ENCODE measurements around the gene MAGOH.
"Not testable (repeated sequence)": the region's sequence is repeated elsewhere in the genome, so short reads cannot be mapped to it uniquely, and the experiment has no call there.

The MAGOH gene

GRCh38 chr1:53219711-53220110, 18.6 kb downstream of the MAGOH start:
- DNase-seq: no peak

- DNase-seq: no peak
Measured at GRCh38 chr1:53218201-53218600, 20.1 kb downstream of the MAGOH start.

GRCh38 chr1:53214376-53214940, 23.9 kb downstream of the MAGOH start:
- DNase-seq: no peak

GRCh38 chr1:53210954-53211353, 27.4 kb downstream of the MAGOH start:
- DNase-seq: no peak

GRCh38 chr1:53210352-53210751, 28.0 kb downstream of the MAGOH start:
- no peak for DNase-seq

GRCh38 chr1:53207726-53208125, 30.6 kb downstream of the MAGOH start:
- DNase-seq: no peak

GRCh38 chr1:53206735-53207379, 31.5 kb downstream of the MAGOH start:
- no peak for DNase-seq

- not testable (repeated sequence) for DNase-seq
Measured at GRCh38 chr1:53206083-53206685, 32.1 kb downstream of the MAGOH start.

- DNase-seq: not testable (repeated sequence)
Measured at GRCh38 chr1:53205496-53205895, 32.8 kb downstream of the MAGOH start.

GRCh38 chr1:53203466-53203865, 34.9 kb downstream of the MAGOH start:
- DNase-seq: no peak

GRCh38 chr1:53198241-53198651, 40.1 kb downstream of the MAGOH start:
- DNase-seq: no peak

GRCh38 chr1:53197291-53198200, 40.8 kb downstream of the MAGOH start:
- no peak for DNase-seq

- DNase-seq: peak; percentile 51
Measured at GRCh38 chr1:53196485-53197290, 41.6 kb downstream of the MAGOH start, which contains the start of gene CPT2. Gene CPT2, plus strand, starts transcription at chr1:53196824. Its CDS starts 120 bp downstream, at chr1:53196944.

GRCh38 chr1:53196017-53196484, 42.3 kb downstream of the MAGOH start:
- DNase-seq: no peak

- no peak for DNase-seq
Measured at GRCh38 chr1:53195246-53196016, 42.9 kb downstream of the MAGOH start.

GRCh38 chr1:53190210-53190611, 48.1 kb downstream of the MAGOH start:
- no peak for DNase-seq

GRCh38 chr1:53189061-53189460, 49.3 kb downstream of the MAGOH start:
- DNase-seq: no peak

GRCh38 chr1:53188099-53188498, 50.2 kb downstream of the MAGOH start:
- DNase-seq: no peak

- DNase-seq: no peak
Measured at GRCh38 chr1:53187401-53187800, 50.9 kb downstream of the MAGOH start.

GRCh38 chr1:53186533-53186932, 51.8 kb downstream of the MAGOH start:
- no peak for DNase-seq

GRCh38 chr1:53185955-53186297, 52.4 kb downstream of the MAGOH start:
- DNase-seq: not testable (repeated sequence)

All from SHP77 treated with DMSO at 0.1 percent for 48 hours (cell line).